HCT116 (cell line): ENCODE results near the gene MYL3. TPM values are rescaled to one million over a fixed set of nuclear protein-coding genes. Genes with fewer than 3 reads are reported as not detected.

Experiments used
- ATAC-seq: fragments of 200-7000 bp; cut with Tn5 transposase; 2 replicates; pipeline ENCODE4 v1.9.1; 2020; ENCODE audit warnings: mild to moderate bottlenecking, moderate library complexity
- BruUV-seq: library from RNA; stranded (reverse); fragments of 400-500 nt; replicated peaks from 2 replicates; lab custom pipeline; 2021; lab: Mats Ljungman, UMichigan
- CTCF ChIA-PET: fragments of 300-600 bp; sonication (Branson Sonifier 250); formaldehyde crosslinking; loops from one replicate; lab custom pipeline; 2021; ENCODE audit warnings: antibody characterized with exemption; lab: Charles Lee
- POLR2A ChIA-PET: fragments of 300-600, 350-600 bp; sonication (Branson Sonifier 250); formaldehyde crosslinking; loops from one replicate; lab custom pipeline; 2021; ENCODE audit warnings: antibody characterized with exemption; lab: Charles Lee
- RAD21 ChIA-PET, 2 experiments: fragments of 300-600 bp; sonication (Branson Sonifier 250); formaldehyde crosslinking; loops; one replicate each; lab custom pipeline; 2023; ENCODE audit warnings: low total read pairs in 2 of 2; ENCODE audit not compliant: uncharacterized antibody in 2 of 2, unreplicated experiment in 2 of 2, low non-redundant PET in 1 of 2; lab: Charles Lee
- DNase-seq: peaks from one replicate; pipeline ENCODE4 v3.0.0-alpha.2; 2010; ENCODE audit warnings: low read depth, low spot score
- H2AFZ ChIP-seq: fragments of 200-600 bp; shearing (Covaris generic), sonication (generic); 2 replicates; pipeline ENCODE4 v1.6.1; 2017; ENCODE audit warnings: low read depth, mixed run types, mixed read lengths, antibody characterized with exemption, low read length; ENCODE audit not compliant: poor library complexity, severe bottlenecking
- H3K27ac ChIP-seq: 2 replicates; pipeline ENCODE4 v1.5.1; 2012; ENCODE audit warnings: low read depth, low read length
- H3K27me3 ChIP-seq: fragments of 200-600 bp; sonication (generic); 2 replicates; pipeline ENCODE4 v1.6.1; 2016; ENCODE audit warnings: mixed run types, low read length, mixed read lengths; ENCODE audit not compliant: insufficient read depth
- H3K36me3 ChIP-seq, 2 experiments: fragments of 200-500 bp in 1 of 2; fragments of 200-600 bp in 1 of 2; sonication (Bioruptor generic) in 1 of 2; sonication (generic) in 1 of 2; 2 replicates each; pipeline versions ENCODE4 v1.5.1 to v1.6.1; 2014 to 2016; ENCODE audit warnings: low read length in 2 of 2, inconsistent platforms in 1 of 2, mixed read lengths in 1 of 2, mixed run types in 1 of 2; ENCODE audit not compliant: insufficient read depth in 2 of 2, control insufficient read depth in 1 of 2
- H3K4me1 ChIP-seq, 2 experiments: fragments of 200-600 bp in 1 of 2; sonication (generic) in 1 of 2; 2 replicates each; pipeline versions ENCODE4 v1.5.1 to v1.6.1; 2012 to 2017; ENCODE audit warnings: low read length in 2 of 2, inconsistent platforms in 1 of 2, mild to moderate bottlenecking in 1 of 2, mixed read lengths in 1 of 2, mixed run types in 1 of 2, moderate library complexity in 1 of 2; ENCODE audit not compliant: insufficient read depth in 2 of 2, control insufficient read depth in 1 of 2
- H3K4me2 ChIP-seq: fragments of 200-600 bp; sonication (generic); 2 replicates; pipeline ENCODE4 v1.6.1; 2017; ENCODE audit warnings: mixed run types, low read length, mixed read lengths
- H3K4me3 ChIP-seq, 2 experiments: fragments of 200-600 bp in 1 of 2; sonication (generic) in 1 of 2; replicated peaks in 1 of 2; 2 replicates each; pipeline ENCODE4 v1.5.1; 2011 to 2016; ENCODE audit warnings: low read length in 2 of 2, control low read depth in 1 of 2, low read depth in 1 of 2, mild to moderate bottlenecking in 1 of 2, mixed read lengths in 1 of 2, mixed run types in 1 of 2
- H3K79me2 ChIP-seq: fragments of 200-600 bp; sonication (generic); 2 replicates; pipeline ENCODE4 v1.6.1; 2017; ENCODE audit warnings: mild to moderate bottlenecking, mixed run types, low read length, moderate library complexity, mixed read lengths; ENCODE audit not compliant: insufficient read depth
- H3K9ac ChIP-seq: fragments of 200-600 bp; sonication (generic); 2 replicates; pipeline ENCODE4 v1.6.1; 2016; ENCODE audit warnings: low read length, mixed read lengths
- H3K9me2 ChIP-seq: fragments of 200-600 bp; sonication (generic), shearing (Covaris generic); 2 replicates; pipeline ENCODE4 v1.6.1; 2017; ENCODE audit warnings: mixed run types, mild to moderate bottlenecking, moderate library complexity; ENCODE audit not compliant: insufficient read depth
- H3K9me3 ChIP-seq, 2 experiments: fragments of 200-500 bp in 1 of 2; fragments of 200-600 bp in 1 of 2; sonication (Bioruptor generic) in 1 of 2; sonication (generic) in 1 of 2; 2 replicates each; pipeline ENCODE4 v1.6.1; 2014 to 2017; ENCODE audit warnings: low read length in 2 of 2, mixed read lengths in 2 of 2, inconsistent platforms in 1 of 2, low read depth in 1 of 2, mild to moderate bottlenecking in 1 of 2, mixed run types in 1 of 2, moderate library complexity in 1 of 2; ENCODE audit not compliant: control insufficient read depth in 1 of 2, insufficient read depth in 1 of 2
- H4K20me1 ChIP-seq: fragments of 200-600 bp; sonication (generic), shearing (Covaris generic); 2 replicates; pipeline ENCODE4 v1.6.1; 2017; ENCODE audit warnings: mixed run types, mild to moderate bottlenecking, moderate library complexity; ENCODE audit not compliant: insufficient read depth
- CBX3 ChIP-seq: IDR thresholded peaks from 2 replicates; pipeline ENCODE4 v1.6.1; 2012; ENCODE audit warnings: low read depth
- EZH2 ChIP-seq: fragments of 200-600 bp; sonication (generic); IDR thresholded peaks from 2 replicates; pipeline ENCODE4 v1.6.1; 2017; ENCODE audit warnings: antibody characterized with exemption, mixed run types
- REST ChIP-seq: IDR thresholded peaks from 2 replicates; pipeline ENCODE4 v1.6.1; 2012; ENCODE audit warnings: low read depth
- SIN3A ChIP-seq: IDR thresholded peaks from 2 replicates; pipeline ENCODE4 v1.6.1; 2012; ENCODE audit warnings: low read depth
- ZNF274 ChIP-seq: fragments of 200-500 bp; sonication (Bioruptor generic); IDR thresholded peaks from 2 replicates; pipeline ENCODE4 v1.6.1; 2014; ENCODE audit warnings: mild to moderate bottlenecking, low read depth, low read length, inconsistent platforms
- intact Hi-C: fragments of 100-400 bp; cut with micrococcal nuclease; formaldehyde crosslinking; loops from 2 replicates; pipeline ENCODE4 v1.10.0; 2022
- total RNA-seq: library from RNA; stranded (reverse); gene quantifications from one replicate; pipeline ENCODE4 v1.2.1, GENCODE V29; 2021; ENCODE audit not compliant: unreplicated experiment

MYL3 gene
- total RNA-seq, 1 experiment from 2014 or later, result not detected

GRCh38 chr3:46866032-46866595 lies 2.9 kb upstream of the MYL3 start:
- intact Hi-C loops, result loop anchor here (1.0 to 5.0 kb wide), 3 partner anchors 29 to 506 kb away; no protein-coding TSS in a partner anchor
- H4K20me1 ChIP-seq, result no peaks in the 10 kb centered on the region
- no peak overlapping the region for H2AFZ ChIP-seq
- no peaks in the 10 kb centered on the region for H3K9me3 ChIP-seq
- ChIA-PET RAD21 (no interaction called here), POLR2A (no interaction called here), CTCF (no interaction called here)
- H3K36me3 ChIP-seq, result no peaks in the 10 kb centered on the region
- TF ChIP-seq EZH2 (no peak), SIN3A (no peak), REST (no peak)
- H3K4me2 ChIP-seq, result no peak overlapping the region
- H3K9ac ChIP-seq, result no peak overlapping the region
- no peaks in the 10 kb centered on the region for H3K9me2 ChIP-seq
- H3K27ac ChIP-seq, result no peak overlapping the region
- no peak overlapping the region for H3K4me3 ChIP-seq
- ATAC-seq, result no peak
- DNase-seq, result no peak
- no peaks in the 10 kb centered on the region for H3K4me1 ChIP-seq
- no peaks in the 10 kb centered on the region for H3K27me3 ChIP-seq
- no TSS peak for BruUV-seq
- H3K79me2 ChIP-seq, result no peaks in the 10 kb centered on the region

- no peak for ATAC-seq
- ChIA-PET POLR2A (no interaction called here), RAD21 (no interaction called here), CTCF (no interaction called here)
- Histone ChIP-seq H3K4me2 (no peak overlapping the region), H3K4me3 (no peak overlapping the region), H3K4me1 (no peaks in the 10 kb centered on the region), H3K79me2 (no peaks in the 10 kb centered on the region), H2AFZ (no peak overlapping the region), H4K20me1 (no peaks in the 10 kb centered on the region), H3K9ac (no peak overlapping the region), H3K9me3 (no peaks in the 10 kb centered on the region), H3K9me2 (no peaks in the 10 kb centered on the region), H3K27me3 (no peaks in the 10 kb centered on the region), H3K27ac (no peak overlapping the region), H3K36me3 (no peaks in the 10 kb centered on the region)
- DNase-seq, result no peak
- TF ChIP-seq ZNF274 (no peak), CBX3 (no peak)
- BruUV-seq, result no TSS peak
- intact Hi-C loops, result loop anchor here (5.0 kb wide), 1 partner anchor 507 kb away; no protein-coding TSS in a partner anchor
Observed at GRCh38 chr3:46865546-46865945, 2.3 kb upstream of the MYL3 start.
